Lower lobe of right lung (tissue), 2 donors: ENCODE measurements around the gene RAET1L. TPM values are rescaled to one million over a fixed set of nuclear protein-coding genes. Genes with fewer than 3 reads are reported as not detected.

Source experiments
- ATAC-seq, 2 donors: fragments of 200-7000 bp; cut with Tn5 transposase; one replicate each; pipeline ENCODE4 v1.9.1; 2020 to 2022; ENCODE audit warnings: mild to moderate bottlenecking in 2 of 2, moderate library complexity in 2 of 2
- DNase-seq: peaks from one replicate; pipeline ENCODE4 v3.0.0-alpha.2; 2020
- H3K27ac ChIP-seq: fragments of 200-600 bp; one replicate; pipeline ENCODE4 v1.8.0; 2022
- H3K27me3 ChIP-seq: fragments of 200-600 bp; one replicate; pipeline ENCODE4 v1.8.0; 2022; ENCODE audit warnings: low read depth
- H3K36me3 ChIP-seq: fragments of 200-600 bp; one replicate; pipeline ENCODE4 v1.8.0; 2022; ENCODE audit warnings: mild to moderate bottlenecking
- H3K4me1 ChIP-seq: fragments of 200-600 bp; one replicate; pipeline ENCODE4 v1.8.0; 2022
- H3K4me3 ChIP-seq: fragments of 200-600 bp; one replicate; pipeline ENCODE4 v1.8.0; 2022; ENCODE audit warnings: mild to moderate bottlenecking
- H3K9me3 ChIP-seq: fragments of 200-600 bp; one replicate; pipeline ENCODE4 v1.8.0; 2022
- CTCF ChIP-seq: fragments of 200-600 bp; IDR thresholded peaks from one replicate; pipeline ENCODE4 v1.8.0; 2022; ENCODE audit warnings: antibody characterized with exemption, mild to moderate bottlenecking
- intact Hi-C: fragments of 100-400 bp; cut with DNase I; formaldehyde crosslinking; loops from one replicate; pipeline ENCODE4 v1.11.0; 2022
- total RNA-seq: library from RNA; stranded (reverse); fragmentation: NEBNext Ultra II Directional; extraction: Animal tissue kit (Norgen Biotek cat#: 25700); gene quantifications from one replicate; pipeline ENCODE4 v1.2.1, GENCODE V29; 2021
- donor health status: DM: no; HTN: yes; CAD: no; lungs with severe emphysema.

The RAET1L gene
- total RNA-seq, 1 donor from 2014 or later: not detected

- no peak for TF ChIP-seq CTCF
- no peaks in the 10 kb centered on the region for H3K36me3 ChIP-seq
- no peak overlapping the region for H3K27ac ChIP-seq
- peaks cover 7% of the 10 kb centered on the region for H3K27me3 ChIP-seq
- no peak for DNase-seq
- H3K4me1 ChIP-seq: no peaks in the 10 kb centered on the region
- intact Hi-C loops: no loop called here
- no peaks in the 10 kb centered on the region for H3K9me3 ChIP-seq
- ATAC-seq: no peak
- H3K4me3 ChIP-seq: no peak overlapping the region
Observed at GRCh38 chr6:150058986-150059385, 33.7 kb upstream of the RAET1L start.

GRCh38 chr6:150058231-150058792 lies 33.0 kb upstream of the RAET1L start:
- Histone ChIP-seq H3K27ac (no peak overlapping the region), H3K4me1 (no peaks in the 10 kb centered on the region), H3K27me3 (peaks cover 11% of the 10 kb centered on the region), H3K9me3 (no peaks in the 10 kb centered on the region), H3K36me3 (no peaks in the 10 kb centered on the region), H3K4me3 (no peak overlapping the region)
- intact Hi-C loops: no loop called here
- no peak for ATAC-seq
- DNase-seq: no peak
- no peak for TF ChIP-seq CTCF

GRCh38 chr6:150057501-150057951 lies 32.2 kb upstream of the RAET1L start:
- DNase-seq (no peak), ATAC-seq (no peak)
- intact Hi-C loops: no loop called here
- no peak overlapping the region for H3K4me3 ChIP-seq
- H3K4me1 ChIP-seq: no peaks in the 10 kb centered on the region
- H3K36me3 ChIP-seq: no peaks in the 10 kb centered on the region
- no peak overlapping the region for H3K27ac ChIP-seq
- H3K27me3 ChIP-seq: peaks cover 16% of the 10 kb centered on the region
- TF ChIP-seq CTCF: no peak
- H3K9me3 ChIP-seq: no peaks in the 10 kb centered on the region

DNA sequence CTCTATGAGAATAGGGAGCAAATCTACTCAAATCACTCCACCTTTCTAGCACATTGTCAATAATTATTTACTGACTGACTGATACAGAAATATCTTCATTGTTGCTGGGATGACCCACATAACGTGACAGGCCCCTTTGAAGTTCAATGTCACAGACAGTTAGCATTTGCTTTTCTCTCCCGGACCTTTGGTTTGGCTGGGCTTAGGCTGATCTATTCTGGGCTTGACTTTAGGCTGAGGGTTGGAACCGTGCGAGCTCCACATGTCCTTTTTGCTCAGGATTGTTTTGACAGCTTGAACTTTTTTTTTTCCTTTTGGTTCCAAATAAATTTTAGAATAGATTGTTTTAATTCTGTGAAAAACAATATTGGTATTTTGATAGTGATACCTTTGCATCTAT lies 31.6 kb upstream of the RAET1L start:
- intact Hi-C loops: no loop called here
- Histone ChIP-seq H3K4me1 (no peaks in the 10 kb centered on the region), H3K4me3 (no peak overlapping the region), H3K27ac (no peak overlapping the region), H3K36me3 (no peaks in the 10 kb centered on the region), H3K27me3 (peaks cover 22% of the 10 kb centered on the region), H3K9me3 (no peaks in the 10 kb centered on the region)
- no peak for TF ChIP-seq CTCF
- ATAC-seq (no peak), DNase-seq (no peak)

DNA sequence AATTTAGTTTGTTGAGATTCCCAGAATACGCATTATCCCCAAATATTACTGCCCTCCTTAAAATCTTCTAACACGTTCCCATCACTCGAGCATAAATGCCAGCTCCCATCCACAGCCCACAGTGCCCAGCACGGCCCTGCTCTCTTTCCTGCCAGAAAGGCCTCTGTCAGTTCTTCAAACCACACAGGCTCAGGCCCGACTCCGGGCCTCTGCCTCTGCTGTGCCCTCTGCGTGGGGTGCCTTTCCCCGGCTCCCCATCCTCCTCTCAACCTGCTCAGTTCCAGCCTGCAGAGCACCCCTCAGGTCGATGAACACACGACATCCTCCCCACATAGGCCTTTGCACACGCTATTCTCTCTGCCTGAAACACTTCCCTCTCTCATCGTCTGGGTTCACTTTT lies 30.8 kb upstream of the RAET1L start:
- H3K9me3 ChIP-seq: no peaks in the 10 kb centered on the region
- H3K36me3 ChIP-seq: no peaks in the 10 kb centered on the region
- DNase-seq: no peak
- H3K27ac ChIP-seq: no peak overlapping the region
- H3K4me3 ChIP-seq: no peak overlapping the region
- H3K27me3 ChIP-seq: peaks cover 29% of the 10 kb centered on the region
- no peak for ATAC-seq
- TF ChIP-seq CTCF: no peak
- intact Hi-C loops: no loop called here
- H3K4me1 ChIP-seq: no peaks in the 10 kb centered on the region
